Karpas-422 (cell line): Measurements from ENCODE around the gene SLC25A30. TPM values are rescaled to one million over a fixed set of nuclear protein-coding genes. Genes with fewer than 3 reads are reported as not detected.

Experiments used
- DNase-seq: peaks from one replicate; pipeline ENCODE4 v3.0.0-alpha.2; 2015
- H2AFZ ChIP-seq: fragments of 200-600 bp; sonication (generic); 2 replicates; pipeline ENCODE4 v1.6.1; 2014; ENCODE audit warnings: antibody characterized with exemption, low read length, mixed read lengths
- H3K27ac ChIP-seq: fragments of 200-600 bp; sonication (generic); 2 replicates; pipeline ENCODE4 v1.5.1; 2014; ENCODE audit warnings: mild to moderate bottlenecking, low read length, moderate library complexity
- H3K27me3 ChIP-seq: fragments of 200-600 bp; sonication (generic); 2 replicates; pipeline ENCODE4 v1.6.1; 2014; ENCODE audit warnings: low read length, mixed read lengths
- H3K36me3 ChIP-seq: fragments of 200-600 bp; sonication (generic); 2 replicates; pipeline ENCODE4 v1.6.1; 2014; ENCODE audit warnings: low read length, mixed read lengths; ENCODE audit not compliant: insufficient read depth
- H3K4me1 ChIP-seq: fragments of 200-600 bp; sonication (generic); 2 replicates; pipeline ENCODE4 v1.6.1; 2014; ENCODE audit warnings: mild to moderate bottlenecking, low read length, mixed read lengths
- H3K4me2 ChIP-seq: fragments of 200-600 bp; sonication (generic); 2 replicates; pipeline ENCODE4 v1.6.1; 2014; ENCODE audit warnings: low read length, low read depth, mild to moderate bottlenecking; ENCODE audit not compliant: poor library complexity, severe bottlenecking
- H3K4me3 ChIP-seq: fragments of 200-600 bp; sonication (generic); 2 replicates; pipeline ENCODE4 v1.5.1; 2014; ENCODE audit warnings: mild to moderate bottlenecking, antibody characterized with exemption, low read length, mixed read lengths
- H3K79me2 ChIP-seq: fragments of 200-600 bp; sonication (generic); 2 replicates; pipeline ENCODE4 v1.6.1; 2014; ENCODE audit warnings: mild to moderate bottlenecking, low read length, mixed read lengths
- H3K9ac ChIP-seq: fragments of 200-600 bp; sonication (generic); 2 replicates; pipeline ENCODE4 v1.6.0; 2014; ENCODE audit warnings: low read length
- H3K9me2 ChIP-seq: fragments of 200-600 bp; sonication (generic), shearing (Covaris generic); replicated peaks from 2 replicates; pipeline ENCODE4 v1.6.0; 2014; ENCODE audit warnings: mild to moderate bottlenecking, low read length, moderate library complexity; ENCODE audit not compliant: insufficient read depth
- H3K9me3 ChIP-seq: fragments of 300-700, 200-600 bp; sonication (generic); 2 replicates; pipeline ENCODE4 v1.6.1; 2014; ENCODE audit warnings: low read length, mixed read lengths
- H4K20me1 ChIP-seq: fragments of 200-600 bp; sonication (generic); 2 replicates; pipeline ENCODE4 v1.6.1; 2014; ENCODE audit warnings: mild to moderate bottlenecking, antibody characterized with exemption, low read length, low read depth; ENCODE audit not compliant: insufficient read depth
- total RNA-seq: library from RNA; depleted of rRNA; stranded (reverse); fragments of >200 nt; shearing (Covaris generic); gene quantifications from 2 replicates; pipeline ENCODE4 v1.2.3, GENCODE V29; 2014; ENCODE audit warnings: low replicate concordance

The SLC25A30 gene
- total RNA-seq, 1 experiment from 2014 or later, result not detected

DNA sequence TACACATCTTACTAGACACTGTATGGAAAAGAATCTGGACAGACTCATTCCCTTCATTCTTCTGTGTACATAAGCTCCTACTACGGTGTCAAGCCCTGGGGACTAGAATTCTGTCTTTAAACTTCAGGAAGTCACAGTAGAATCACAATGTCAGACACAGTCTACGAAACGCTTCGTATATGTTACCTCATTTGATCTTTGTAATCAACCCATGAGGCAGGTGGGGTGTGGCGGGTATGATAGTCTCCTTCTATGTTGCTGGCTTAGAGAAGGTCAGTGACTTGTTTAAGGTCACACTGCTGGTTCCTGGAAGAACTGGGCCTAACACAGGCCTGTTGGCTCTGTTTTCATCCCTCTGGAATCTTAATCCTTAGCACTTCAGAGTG is 45.0 kb downstream of the SLC25A30 start:
- no peak overlapping the region for H3K4me2 ChIP-seq
- no peaks in the 10 kb centered on the region for H3K36me3 ChIP-seq
- no peak overlapping the region for H2AFZ ChIP-seq
- no peaks in the 10 kb centered on the region for H4K20me1 ChIP-seq
- H3K4me1 ChIP-seq, result no peaks in the 10 kb centered on the region
- H3K27me3 ChIP-seq, result no peaks in the 10 kb centered on the region
- H3K9ac ChIP-seq, result no peak overlapping the region
- H3K4me3 ChIP-seq, result no peak overlapping the region
- no peak for DNase-seq
- no peaks in the 10 kb centered on the region for H3K9me2 ChIP-seq
- H3K9me3 ChIP-seq, result no peaks in the 10 kb centered on the region
- no peaks in the 10 kb centered on the region for H3K79me2 ChIP-seq
- no peak overlapping the region for H3K27ac ChIP-seq

DNA sequence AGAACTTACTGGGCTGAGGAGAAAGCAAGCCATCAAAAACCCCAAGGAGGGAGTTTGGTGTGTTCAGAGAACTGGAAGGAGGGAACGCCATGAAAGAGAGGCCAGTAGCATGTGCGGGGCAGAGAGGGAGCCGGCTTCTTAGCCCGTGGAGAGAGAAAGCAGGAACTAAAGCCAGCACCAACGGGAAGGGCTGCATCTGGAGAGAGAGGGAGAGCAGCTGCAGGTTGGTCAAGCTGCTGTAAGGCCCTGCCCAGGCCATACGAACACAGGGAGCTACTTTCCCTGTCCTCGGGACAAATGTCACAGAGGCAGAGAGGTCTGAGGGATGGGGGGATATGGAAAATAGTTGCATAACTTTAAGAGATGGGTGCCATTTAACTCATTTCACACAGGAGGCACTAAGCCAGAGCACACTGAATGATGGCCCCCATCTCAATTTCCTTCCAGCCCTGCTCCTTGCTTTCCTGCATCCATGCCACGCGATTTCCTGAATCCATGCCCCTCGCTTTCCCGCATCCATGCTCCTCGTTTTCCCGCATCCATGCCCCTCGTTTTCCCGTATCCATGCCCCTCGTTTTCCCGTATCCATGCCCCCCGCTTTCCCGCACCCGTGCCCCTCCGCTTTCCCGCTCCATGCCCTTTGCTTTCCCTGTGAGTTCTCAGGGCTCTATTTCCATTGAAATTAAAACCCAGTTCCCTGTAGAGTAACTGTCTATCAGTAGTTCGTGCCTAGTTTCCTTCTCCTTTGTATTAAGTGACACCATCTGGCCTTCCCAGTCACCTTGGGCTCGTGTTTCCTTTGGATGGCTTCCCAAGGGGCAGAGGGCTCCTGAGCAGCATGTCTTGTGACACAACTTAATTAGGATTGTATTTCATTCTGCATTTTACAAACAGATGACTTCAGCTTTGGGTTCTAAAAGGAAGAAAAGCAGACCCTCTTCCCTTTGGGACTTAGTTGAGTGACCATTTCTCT is 45.7 kb downstream of the SLC25A30 start:
- Histone ChIP-seq H3K4me2 (no peak overlapping the region), H3K36me3 (no peaks in the 10 kb centered on the region), H3K9ac (no peak overlapping the region), H3K27me3 (no peaks in the 10 kb centered on the region), H3K4me3 (no peak overlapping the region), H3K9me2 (no peaks in the 10 kb centered on the region), H3K4me1 (peaks cover under 1% of the 10 kb centered on the region; the same call in 1 of the 2 replicates), H3K27ac (no peak overlapping the region), H3K79me2 (no peaks in the 10 kb centered on the region), H4K20me1 (no peaks in the 10 kb centered on the region), H2AFZ (no peak overlapping the region), H3K9me3 (no peaks in the 10 kb centered on the region)
- DNase-seq, result no peak

DNA sequence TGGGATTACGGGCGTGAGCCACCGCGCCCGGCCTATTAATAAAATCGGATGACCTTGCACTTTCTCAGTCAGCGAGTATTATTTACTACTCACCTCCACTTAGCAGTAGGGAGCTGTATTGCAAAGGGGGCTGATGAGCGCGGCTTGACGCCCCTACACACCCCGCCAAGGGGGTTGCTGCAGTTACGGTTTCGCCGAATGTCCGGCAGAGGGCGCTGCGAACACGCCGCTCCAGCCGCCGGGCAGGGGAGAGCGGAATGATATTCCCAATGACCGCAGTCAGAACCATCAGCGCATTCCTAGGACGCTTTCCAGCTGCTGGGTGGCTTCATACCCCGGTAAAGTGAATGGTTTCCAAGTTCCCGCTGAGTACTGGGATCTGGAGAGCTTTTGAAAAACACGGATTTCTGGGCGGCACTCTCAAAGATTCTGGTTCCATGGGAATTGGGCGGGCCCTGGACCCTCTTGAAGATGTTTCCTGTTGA is 47.2 kb downstream of the SLC25A30 start:
- Histone ChIP-seq H3K9ac (no peak overlapping the region), H3K27ac (no peak overlapping the region), H3K36me3 (no peaks in the 10 kb centered on the region), H3K4me1 (peaks cover 5% of the 10 kb centered on the region), H3K79me2 (no peaks in the 10 kb centered on the region), H3K4me2 (no peak overlapping the region), H3K9me3 (no peaks in the 10 kb centered on the region), H3K27me3 (no peaks in the 10 kb centered on the region), H4K20me1 (no peaks in the 10 kb centered on the region), H2AFZ (no peak overlapping the region), H3K9me2 (no peaks in the 10 kb centered on the region), H3K4me3 (no peak overlapping the region)
- peak; percentile 79 for DNase-seq

DNA sequence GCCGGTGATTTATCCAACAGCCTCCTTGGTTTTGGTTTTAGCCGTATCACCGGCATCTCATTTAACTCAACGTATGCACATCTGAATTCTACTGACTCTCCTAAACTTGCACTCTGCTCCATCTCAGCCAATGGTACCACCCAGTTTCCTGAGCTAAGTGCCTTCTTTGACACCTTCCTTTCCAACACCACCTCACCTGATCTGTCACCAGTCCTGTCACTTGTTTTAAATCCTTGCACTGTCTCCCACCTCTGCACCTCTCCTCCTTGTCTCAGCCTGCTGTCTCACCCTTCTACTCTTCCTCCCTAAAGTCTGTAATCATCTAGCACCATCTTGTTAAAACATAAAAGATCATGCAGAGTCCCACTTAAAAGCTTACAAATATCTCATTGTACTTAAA is 49.1 kb downstream of the SLC25A30 start:
- Histone ChIP-seq H3K36me3 (no peaks in the 10 kb centered on the region), H3K4me3 (no peak overlapping the region), H3K9me2 (no peaks in the 10 kb centered on the region), H3K9ac (no peak overlapping the region), H3K4me1 (peaks cover 5% of the 10 kb centered on the region), H3K27me3 (no peaks in the 10 kb centered on the region), H3K79me2 (no peaks in the 10 kb centered on the region), H2AFZ (no peak overlapping the region), H3K9me3 (no peaks in the 10 kb centered on the region), H3K4me2 (no peak overlapping the region), H3K27ac (no peak overlapping the region), H4K20me1 (no peaks in the 10 kb centered on the region)
- no peak for DNase-seq

DNA sequence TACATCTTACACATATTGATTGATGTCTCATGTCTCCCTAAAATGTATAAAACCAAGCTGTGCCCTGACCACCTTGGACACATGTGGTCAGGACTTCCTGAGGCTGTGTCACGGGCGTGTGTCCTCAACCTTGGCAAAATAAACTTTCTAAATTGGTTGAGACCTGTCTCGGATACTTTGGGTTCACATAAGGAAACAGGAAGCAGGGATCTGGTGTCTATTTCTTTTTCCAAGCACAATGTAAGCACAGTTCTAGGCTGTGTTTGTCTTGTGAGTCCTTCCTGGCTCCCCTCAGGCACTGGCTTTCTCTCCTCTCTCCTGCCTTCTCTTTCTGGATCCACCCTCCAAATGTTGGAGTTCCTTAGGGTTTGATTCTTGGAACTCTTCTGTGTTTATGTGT is 49.6 kb downstream of the SLC25A30 start:
- DNase-seq, result no peak
- H3K27ac ChIP-seq, result no peak overlapping the region
- H3K9ac ChIP-seq, result no peak overlapping the region
- no peak overlapping the region for H2AFZ ChIP-seq
- no peaks in the 10 kb centered on the region for H4K20me1 ChIP-seq
- no peaks in the 10 kb centered on the region for H3K9me3 ChIP-seq
- no peak overlapping the region for H3K4me3 ChIP-seq
- peaks cover 5% of the 10 kb centered on the region for H3K4me1 ChIP-seq
- H3K79me2 ChIP-seq, result no peaks in the 10 kb centered on the region
- no peaks in the 10 kb centered on the region for H3K27me3 ChIP-seq
- no peak overlapping the region for H3K4me2 ChIP-seq
- H3K36me3 ChIP-seq, result no peaks in the 10 kb centered on the region
- no peaks in the 10 kb centered on the region for H3K9me2 ChIP-seq

DNA sequence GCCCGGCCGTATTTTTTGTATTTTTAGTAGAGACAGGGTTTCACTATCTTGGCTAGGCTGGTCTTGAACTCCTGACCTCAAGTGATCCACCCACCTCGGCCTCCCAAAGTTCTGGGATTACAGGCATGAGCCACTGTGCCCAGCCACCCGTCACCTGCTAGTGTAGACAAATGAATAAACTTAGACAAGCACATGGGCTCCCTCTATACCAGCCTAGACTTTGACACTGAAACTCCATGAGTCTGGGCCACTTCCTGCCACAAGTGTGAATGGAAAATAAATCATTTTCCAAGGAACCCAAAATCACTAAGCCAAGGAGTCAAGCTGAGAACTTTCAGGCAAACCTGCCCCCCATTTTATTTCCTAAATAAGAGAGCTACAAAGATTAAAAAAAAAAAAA is 50.2 kb downstream of the SLC25A30 start:
- no peaks in the 10 kb centered on the region for H4K20me1 ChIP-seq
- H3K79me2 ChIP-seq, result no peaks in the 10 kb centered on the region
- no peaks in the 10 kb centered on the region for H3K9me3 ChIP-seq
- H2AFZ ChIP-seq, result no peak overlapping the region
- H3K27me3 ChIP-seq, result no peaks in the 10 kb centered on the region
- H3K4me2 ChIP-seq, result no peak overlapping the region
- no peaks in the 10 kb centered on the region for H3K36me3 ChIP-seq
- DNase-seq, result no peak
- no peak overlapping the region for H3K4me3 ChIP-seq
- H3K4me1 ChIP-seq, result peaks cover 5% of the 10 kb centered on the region
- no peak overlapping the region for H3K9ac ChIP-seq
- H3K27ac ChIP-seq, result no peak overlapping the region
- H3K9me2 ChIP-seq, result no peaks in the 10 kb centered on the region

DNA sequence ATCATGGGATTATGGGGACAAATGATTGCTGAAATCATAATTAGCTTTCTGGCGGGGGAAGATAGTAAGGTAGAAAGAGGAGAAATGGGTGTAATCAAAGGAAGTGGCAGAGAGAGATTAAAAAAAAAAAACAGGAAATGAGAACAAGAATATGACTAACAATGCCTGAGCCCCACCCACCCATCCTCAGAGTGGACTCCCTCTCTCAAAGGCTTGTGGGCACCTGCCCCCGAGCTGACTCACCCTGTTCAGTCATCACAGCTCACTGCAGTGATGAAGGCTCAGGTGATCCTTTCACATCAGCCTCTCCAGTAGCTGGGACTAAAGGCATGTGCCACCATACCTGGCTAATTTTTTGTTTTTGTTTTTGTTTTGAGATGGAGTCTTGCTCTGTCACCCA is 50.8 kb downstream of the SLC25A30 start:
- no peaks in the 10 kb centered on the region for H3K9me3 ChIP-seq
- H2AFZ ChIP-seq, result no peak overlapping the region
- no peak overlapping the region for H3K9ac ChIP-seq

DNA sequence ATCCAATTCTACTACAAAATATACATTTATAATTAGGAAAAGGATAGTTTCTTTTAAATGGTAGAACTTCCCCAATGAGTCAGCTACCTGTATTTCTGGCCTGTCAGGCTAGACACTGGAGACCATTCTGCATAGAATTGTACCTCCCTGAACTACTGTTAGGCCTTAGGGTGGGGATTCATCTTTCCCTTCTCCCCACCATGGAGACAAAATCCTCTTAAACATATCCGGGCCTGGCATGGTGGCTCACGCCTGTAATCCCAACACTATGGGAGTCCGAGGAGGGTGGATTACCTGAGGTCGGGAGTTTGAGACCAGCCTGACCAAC is 52.7 kb downstream of the SLC25A30 start:
- Histone ChIP-seq H3K27me3 (no peaks in the 10 kb centered on the region), H2AFZ (no peak overlapping the region), H3K27ac (no peak overlapping the region), H3K9ac (no peak overlapping the region), H3K9me2 (no peaks in the 10 kb centered on the region), H3K9me3 (no peaks in the 10 kb centered on the region), H3K79me2 (no peaks in the 10 kb centered on the region), H3K4me2 (no peak overlapping the region), H4K20me1 (no peaks in the 10 kb centered on the region), H3K4me3 (no peak overlapping the region), H3K4me1 (peaks cover 5% of the 10 kb centered on the region), H3K36me3 (no peaks in the 10 kb centered on the region)
- no peak for DNase-seq

More for the DNA sequence above, 50.8 kb downstream of the SLC25A30 start:
- Histone ChIP-seq H3K36me3 (no peaks in the 10 kb centered on the region), H4K20me1 (no peaks in the 10 kb centered on the region), H3K79me2 (no peaks in the 10 kb centered on the region), H3K4me3 (no peak overlapping the region), H3K27ac (no peak overlapping the region), H3K27me3 (no peaks in the 10 kb centered on the region), H3K4me2 (no peak overlapping the region), H3K9me2 (no peaks in the 10 kb centered on the region), H3K4me1 (peaks cover 5% of the 10 kb centered on the region)
- peak; percentile 66 for DNase-seq
